GM23248 (cell line): ENCODE results near the gene CYP3A4. TPM values are rescaled to one million over a fixed set of nuclear protein-coding genes. Genes with fewer than 3 reads are reported as not detected.
"Not testable (repeated sequence)": the region's sequence is repeated elsewhere in the genome, so short reads cannot be mapped to it uniquely, and the experiment has no call there.

Experiments
- DNase-seq: peaks from one replicate; pipeline ENCODE4 v3.0.0-alpha.2; 2015
- H2AFZ ChIP-seq: fragments of 200-600 bp; sonication (generic); 2 replicates; pipeline ENCODE4 v1.6.1; 2016; ENCODE audit warnings: antibody characterized with exemption
- H3F3A ChIP-seq: fragments of 200-600 bp; sonication (generic); 2 replicates; pipeline ENCODE4 v1.6.1; 2016; ENCODE audit warnings: mild to moderate bottlenecking, antibody characterized with exemption, mixed run types; ENCODE audit not compliant: insufficient read depth
- H3K27ac ChIP-seq: fragments of 200-600 bp; sonication (generic); 2 replicates; pipeline ENCODE4 v1.5.1; 2016; ENCODE audit warnings: mild to moderate bottlenecking
- H3K27me3 ChIP-seq: fragments of 200-600 bp; sonication (generic); replicated peaks from 2 replicates; pipeline ENCODE4 v1.6.1; 2016; ENCODE audit warnings: mild to moderate bottlenecking; ENCODE audit not compliant: insufficient read depth
- H3K36me3 ChIP-seq: fragments of 200-600 bp; sonication (generic); 2 replicates; pipeline ENCODE4 v1.6.1; 2016; ENCODE audit warnings: low read depth, mild to moderate bottlenecking
- H3K4me1 ChIP-seq: fragments of 200-600 bp; sonication (generic); 2 replicates; pipeline ENCODE4 v1.6.1; 2016; ENCODE audit warnings: mild to moderate bottlenecking; ENCODE audit not compliant: insufficient read depth
- H3K4me2 ChIP-seq: fragments of 200-600 bp; sonication (generic); one replicate; pipeline ENCODE4 v1.6.1; 2016; ENCODE audit warnings: mild to moderate bottlenecking; ENCODE audit not compliant: unreplicated experiment
- H3K4me3 ChIP-seq: fragments of 200-600 bp; sonication (generic); 2 replicates; pipeline ENCODE4 v1.5.1; 2016; ENCODE audit warnings: mild to moderate bottlenecking
- H3K79me2 ChIP-seq: fragments of 200-600 bp; sonication (generic); 2 replicates; pipeline ENCODE4 v1.6.1; 2016; ENCODE audit warnings: mild to moderate bottlenecking; ENCODE audit not compliant: insufficient read depth
- H3K9ac ChIP-seq: fragments of 200-600 bp; sonication (generic); 2 replicates; pipeline ENCODE4 v1.6.1; 2016; ENCODE audit warnings: mild to moderate bottlenecking
- H3K9me2 ChIP-seq: fragments of 200-600 bp; sonication (generic); 2 replicates; pipeline ENCODE4 v1.6.1; 2016; ENCODE audit warnings: mixed run types, mild to moderate bottlenecking, moderate library complexity; ENCODE audit not compliant: insufficient read depth
- H3K9me3 ChIP-seq: fragments of 200-600 bp; sonication (generic); one replicate; pipeline ENCODE4 v1.6.1; 2017; ENCODE audit warnings: low read depth
- H4K20me1 ChIP-seq: fragments of 200-600 bp; sonication (generic); 2 replicates; pipeline ENCODE4 v1.6.0; 2016; ENCODE audit not compliant: insufficient read depth
- EZH2 ChIP-seq: fragments of 200-600 bp; sonication (generic); IDR thresholded peaks from 2 replicates; pipeline ENCODE4 v1.6.1; 2018; ENCODE audit warnings: antibody characterized with exemption, mild to moderate bottlenecking; ENCODE audit not compliant: insufficient read depth, poor library complexity, severe bottlenecking
- EZH2phosphoT487 ChIP-seq: fragments of 200-600 bp; sonication (generic); IDR thresholded peaks from 2 replicates; pipeline ENCODE4 v1.6.1; 2018; ENCODE audit warnings: antibody characterized with exemption, moderate library complexity, mild to moderate bottlenecking, low read depth; ENCODE audit not compliant: insufficient read depth
- WGBS, 2 experiments: methylation state at CpG; one replicate each; pipeline ENCODE4 v1.1.6; 2015 to 2017; ENCODE audit warnings: low lambda C conversion rate in 2 of 2, low coverage in 1 of 2; ENCODE audit errors: missing lambda C conversion rate in 2 of 2; 5-methylcytosine and 5-hydroxymethylcytosine counted together
- in situ Hi-C: fragments of 300-500 bp; cut with MboI; formaldehyde crosslinking; loops from 2 replicates; pipeline ENCODE4 v1.15.0; 2020
- polyA plus RNA-seq: library from polyadenylated mRNA; unstranded; fragments of >200 nt; fragmentation: Nextera tagmentation; extraction: Ambion mirVana; gene quantifications from 2 replicates; pipeline ENCODE4 v1.2.1, GENCODE V29; 2016
- total RNA-seq: library from RNA; depleted of rRNA; stranded (reverse); fragments of >200 nt; shearing (Covaris generic); gene quantifications from 2 replicates; pipeline ENCODE4 v1.2.3, GENCODE V29; 2014

The CYP3A4 gene
- total and polyA plus RNA-seq, 2 experiments from 2014 or later, result not detected

DNA sequence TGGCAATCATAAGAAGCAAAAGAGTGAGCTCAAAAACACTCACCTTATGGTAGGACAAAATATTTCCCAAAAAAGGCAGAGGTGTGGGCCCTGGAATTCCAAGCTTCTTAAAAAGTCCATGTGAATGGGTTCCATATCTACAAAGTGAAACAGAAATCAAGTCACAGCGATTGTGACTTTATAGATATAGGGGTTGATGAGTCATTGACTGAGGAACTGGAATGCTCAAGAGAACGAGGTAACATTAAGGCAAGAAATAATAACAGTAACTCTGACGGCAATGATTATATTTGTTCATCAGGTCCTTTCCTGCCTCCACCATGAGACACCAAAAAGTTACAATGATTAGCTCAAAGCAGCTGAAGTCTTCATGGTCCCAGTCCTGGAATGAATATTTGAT lies 4.0 kb downstream of the CYP3A4 start:
- Histone ChIP-seq H3K4me3 (no peak overlapping the region), H3K9ac (no peak overlapping the region), H3K27ac (no peak overlapping the region), H3K27me3 (peaks cover 59% of the 10 kb centered on the region; the same call in 1 of the 2 replicates), H3K36me3 (no peaks in the 10 kb centered on the region), H3K9me3 (no peaks in the 10 kb centered on the region), H3K4me2 (no peak overlapping the region), H2AFZ (no peak overlapping the region), H3K9me2 (no peaks in the 10 kb centered on the region), H3K4me1 (no peaks in the 10 kb centered on the region), H3F3A (no peaks in the 10 kb centered on the region), H3K79me2 (no peaks in the 10 kb centered on the region), H4K20me1 (no peaks in the 10 kb centered on the region)
- WGBS, 2 experiments, result 61 to 67% methylated on average over 3 of the region's 3 CpGs
- no peak for DNase-seq
- in situ Hi-C loops, result no loop called here
- no peak for TF ChIP-seq EZH2phosphoT487
- no peak for TF ChIP-seq EZH2

DNA sequence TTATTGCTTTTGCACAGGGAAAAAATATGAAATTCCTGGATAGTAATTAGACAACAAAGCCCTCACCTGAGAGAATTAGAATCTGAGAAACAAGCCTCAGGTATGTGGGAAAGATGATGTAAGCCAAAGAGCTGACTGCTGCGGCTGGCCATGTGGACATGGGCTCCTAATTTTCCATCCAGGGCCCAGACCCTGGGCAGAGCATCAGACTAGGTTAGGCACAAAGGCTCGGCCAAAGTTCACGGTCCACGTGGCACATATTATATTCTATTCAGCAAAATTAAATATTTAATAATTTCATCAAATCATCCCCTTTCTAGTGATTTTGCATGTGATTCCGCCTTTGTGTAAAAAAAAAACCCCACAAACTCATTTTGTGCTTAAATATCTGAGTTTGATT lies 5.1 kb downstream of the CYP3A4 start:
- H3K9me3 ChIP-seq, result no peaks in the 10 kb centered on the region
- in situ Hi-C loops, result no loop called here

DNA sequence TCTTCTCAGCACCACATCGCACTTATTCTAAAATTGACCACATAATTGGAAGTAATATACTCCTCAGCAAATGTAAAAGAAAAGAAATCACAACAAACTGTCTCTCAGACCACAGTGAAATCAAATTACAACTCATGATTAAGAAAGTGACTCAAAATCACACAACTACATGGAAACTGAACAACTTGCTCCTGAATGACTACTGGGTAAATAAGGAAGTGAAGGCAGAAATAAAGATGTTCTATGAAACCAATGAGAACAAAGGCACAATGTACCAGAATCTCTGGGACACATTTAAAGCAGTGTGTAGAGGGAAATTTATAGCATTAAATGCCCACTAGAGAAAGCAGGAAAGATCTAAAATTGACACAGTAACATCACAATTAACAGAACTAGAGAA lies 10.6 kb downstream of the CYP3A4 start:
- in situ Hi-C loops, H3K9ac ChIP-seq, DNase-seq, H3K27ac ChIP-seq, H4K20me1 ChIP-seq, H3F3A ChIP-seq, H3K79me2 ChIP-seq, H3K9me3 ChIP-seq, H3K4me1 ChIP-seq, H3K9me2 ChIP-seq, H3K4me2 ChIP-seq, H3K4me3 ChIP-seq, H3K36me3 ChIP-seq, H2AFZ ChIP-seq: not testable (repeated sequence)
- peaks cover 51% of the 10 kb centered on the region for H3K27me3 ChIP-seq
- whole genome bisulfite sequencing, 2 experiments, result 11 to 33% methylated on average over 1 of the region's 1 CpG

More for the DNA sequence above, 5.1 kb downstream of the CYP3A4 start:
- H3K4me3 ChIP-seq, result no peak overlapping the region
- H3K79me2 ChIP-seq, result no peaks in the 10 kb centered on the region
- H4K20me1 ChIP-seq, result no peaks in the 10 kb centered on the region
- peaks cover 67% of the 10 kb centered on the region for H3K27me3 ChIP-seq
- H3K4me1 ChIP-seq, result no peaks in the 10 kb centered on the region
- no peaks in the 10 kb centered on the region for H3K36me3 ChIP-seq
- 49 to 51% methylated on average over 5 of the region's 5 CpGs for WGBS, 2 experiments
- H3K4me2 ChIP-seq, result no peak overlapping the region
- no peaks in the 10 kb centered on the region for H3K9me2 ChIP-seq
- H3K27ac ChIP-seq, result no peak overlapping the region
- H3K9ac ChIP-seq, result no peak overlapping the region
- no peak for TF ChIP-seq EZH2phosphoT487
- TF ChIP-seq EZH2, result no peak
- no peak for DNase-seq
- no peaks in the 10 kb centered on the region for H3F3A ChIP-seq
- no peak overlapping the region for H2AFZ ChIP-seq

DNA sequence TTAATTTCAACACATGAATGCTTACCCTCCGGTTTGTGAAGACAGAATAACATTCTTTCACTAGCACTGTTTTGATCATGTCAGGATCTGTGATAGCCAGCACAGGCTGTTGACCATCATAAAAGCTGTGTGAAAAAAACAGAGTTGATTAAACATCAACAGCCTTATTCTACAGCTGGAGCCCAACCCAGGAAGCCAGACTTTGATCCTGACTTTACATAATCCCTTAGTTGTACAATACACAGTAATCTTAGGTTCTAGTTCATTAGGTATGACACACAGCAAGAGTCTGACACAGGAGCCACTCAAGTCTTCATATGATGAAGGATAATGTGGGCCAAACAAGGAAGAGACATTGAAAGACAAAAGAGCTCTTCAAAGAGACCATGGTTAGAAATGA lies 11.4 kb downstream of the CYP3A4 start:
- peaks cover 44% of the 10 kb centered on the region for H3K27me3 ChIP-seq
- H2AFZ ChIP-seq, result no peak overlapping the region
- no peak overlapping the region for H3K9ac ChIP-seq
- H3K27ac ChIP-seq, result no peak overlapping the region
- H3K36me3 ChIP-seq, result no peaks in the 10 kb centered on the region
- H3K4me3 ChIP-seq, result no peak overlapping the region
- in situ Hi-C loops, result no loop called here
- TF ChIP-seq EZH2 (no peak), EZH2phosphoT487 (no peak)
- WGBS, 2 experiments, result 40 to 60% methylated on average over 1 of the region's 1 CpG
- H3K79me2 ChIP-seq, result no peaks in the 10 kb centered on the region
- H4K20me1 ChIP-seq, result no peaks in the 10 kb centered on the region
- H3F3A ChIP-seq, result no peaks in the 10 kb centered on the region
- DNase-seq, result no peak
- no peaks in the 10 kb centered on the region for H3K9me3 ChIP-seq
- no peaks in the 10 kb centered on the region for H3K9me2 ChIP-seq
- no peaks in the 10 kb centered on the region for H3K4me1 ChIP-seq
- no peak overlapping the region for H3K4me2 ChIP-seq

DNA sequence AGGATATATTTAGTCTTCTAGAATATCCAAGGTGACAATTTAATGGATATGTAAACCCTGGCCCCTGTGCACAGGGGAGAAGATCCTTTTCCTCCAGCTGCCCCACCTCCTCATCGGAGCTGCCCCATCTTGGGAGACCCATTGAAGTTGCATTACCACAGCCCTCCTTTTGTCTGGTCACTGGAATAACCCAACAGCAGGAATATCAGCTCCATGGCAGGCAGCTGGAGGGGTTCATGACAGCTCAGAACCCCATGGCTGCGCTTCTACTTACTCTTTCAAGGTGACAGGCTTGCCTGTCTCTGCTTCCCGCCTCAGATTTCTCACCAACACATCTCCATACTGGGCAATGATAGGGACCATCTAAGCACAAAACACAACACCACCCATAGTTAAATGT lies 14.5 kb downstream of the CYP3A4 start:
- WGBS, 2 experiments, result 31 to 35% methylated on average over 3 of the region's 3 CpGs
- H3F3A ChIP-seq, H3K27ac ChIP-seq, in situ Hi-C loops, H3K9ac ChIP-seq, DNase-seq, H3K79me2 ChIP-seq, H3K4me1 ChIP-seq, H3K9me2 ChIP-seq, H3K36me3 ChIP-seq, H3K4me2 ChIP-seq, H4K20me1 ChIP-seq, H3K4me3 ChIP-seq, H2AFZ ChIP-seq, H3K9me3 ChIP-seq: not testable (repeated sequence)
- peaks cover 47% of the 10 kb centered on the region for H3K27me3 ChIP-seq
